T-helper 17 cell (primary cell): ENCODE results near the gene TCF25. TPM values are rescaled to one million over a fixed set of nuclear protein-coding genes. Genes with fewer than 3 reads are reported as not detected.

Experiments used
- ATAC-seq: fragments of 150-1000 bp; cut with Tn5 transposase; 2 replicates; pipeline ENCODE4 v1.10.0; 2021; ENCODE audit warnings: mild to moderate bottlenecking, moderate library complexity
- DNase-seq, 3 donors: peaks; one replicate each; pipeline versions ENCODE4 v3.0.0 to v3.0.0-alpha.2; 2020 to 2021
- H3K9me3 ChIP-seq: one replicate; pipeline ENCODE4 v1.7.0; 2013; ENCODE audit warnings: low read length, mild to moderate bottlenecking; ENCODE audit not compliant: control insufficient read depth, poor library complexity, severe bottlenecking
- H3K27ac Mint-ChIP-seq: one replicate; pipeline ENCODE4 v1.8.0; 2022; ENCODE audit warnings: mild to moderate bottlenecking, moderate library complexity, mixed read lengths
- H3K27me3 Mint-ChIP-seq: one replicate; pipeline ENCODE4 v1.8.0; 2022; ENCODE audit warnings: mixed read lengths
- H3K36me3 Mint-ChIP-seq: one replicate; pipeline ENCODE4 v1.8.0; 2022; ENCODE audit warnings: low read depth, mixed read lengths
- H3K4me1 Mint-ChIP-seq: one replicate; pipeline ENCODE4 v1.8.0; 2022; ENCODE audit warnings: mild to moderate bottlenecking, mixed read lengths
- H3K4me3 Mint-ChIP-seq: one replicate; pipeline ENCODE4 v1.8.0; 2022; ENCODE audit warnings: mild to moderate bottlenecking, moderate library complexity, mixed read lengths
- total RNA-seq, 4 donors: library from RNA in 2 of 4; stranded (reverse) in 2 of 4; gene quantifications; one replicate each; pipeline ENCODE4 v1.2.3 and lab custom pipeline; 2022 to 2026

Gene TCF25
- total RNA-seq, 2 donors from 2014 or later, result 393 to 428 TPM

GRCh38 chr16:89855301-89855945 is 18.0 kb upstream of the TCF25 start:
- DNase-seq (no peak), ATAC-seq (no peak)
- H3K27me3 Mint-ChIP-seq, result no peaks in the 10 kb centered on the region
- no peaks in the 10 kb centered on the region for H3K4me1 Mint-ChIP-seq
- no peak overlapping the region for H3K27ac Mint-ChIP-seq
- H3K4me3 Mint-ChIP-seq, result no peak overlapping the region
- H3K36me3 Mint-ChIP-seq, result no peaks in the 10 kb centered on the region
- no peaks in the 10 kb centered on the region for H3K9me3 ChIP-seq

- DNase-seq, result no peak
- H3K4me3 Mint-ChIP-seq, result no peak overlapping the region
- peaks cover 3% of the 10 kb centered on the region for H3K4me1 Mint-ChIP-seq
- ATAC-seq, result no peak
- H3K9me3 ChIP-seq, result no peaks in the 10 kb centered on the region
- no peaks in the 10 kb centered on the region for H3K27me3 Mint-ChIP-seq
- H3K27ac Mint-ChIP-seq, result no peak overlapping the region
- no peaks in the 10 kb centered on the region for H3K36me3 Mint-ChIP-seq
These were observed 17.4 kb upstream of the TCF25 start for GRCh38 chr16:89855986-89856385.

- Mint-ChIP-seq H3K4me3 (no peak overlapping the region), H3K27ac (no peak overlapping the region), H3K27me3 (no peaks in the 10 kb centered on the region), H3K36me3 (no peaks in the 10 kb centered on the region), H3K4me1 (peaks cover 22% of the 10 kb centered on the region)
- ATAC-seq (no peak), DNase-seq (no peak)
- H3K9me3 ChIP-seq, result no peaks in the 10 kb centered on the region
These were observed 14.3 kb upstream of the TCF25 start for GRCh38 chr16:89858973-89859614.

GRCh38 chr16:89859615-89860007 is 13.8 kb upstream of the TCF25 start:
- H3K9me3 ChIP-seq, result no peaks in the 10 kb centered on the region
- ATAC-seq (no peak), DNase-seq (no peak)
- no peak overlapping the region for H3K4me3 Mint-ChIP-seq
- H3K27me3 Mint-ChIP-seq, result no peaks in the 10 kb centered on the region
- no peaks in the 10 kb centered on the region for H3K36me3 Mint-ChIP-seq
- no peak overlapping the region for H3K27ac Mint-ChIP-seq
- H3K4me1 Mint-ChIP-seq, result peaks cover 27% of the 10 kb centered on the region

GRCh38 chr16:89860747-89861304 is 12.6 kb upstream of the TCF25 start:
- peaks cover 33% of the 10 kb centered on the region for H3K4me1 Mint-ChIP-seq
- H3K9me3 ChIP-seq, result no peaks in the 10 kb centered on the region
- ATAC-seq, result peak; percentile 85
- peak overlapping the region; percentile 81 for H3K27ac Mint-ChIP-seq
- no peaks in the 10 kb centered on the region for H3K27me3 Mint-ChIP-seq
- peak overlapping the region; percentile 78 for H3K4me3 Mint-ChIP-seq
- no peaks in the 10 kb centered on the region for H3K36me3 Mint-ChIP-seq
- peak; percentile 64 to 79 (median 70) for DNase-seq

DNA sequence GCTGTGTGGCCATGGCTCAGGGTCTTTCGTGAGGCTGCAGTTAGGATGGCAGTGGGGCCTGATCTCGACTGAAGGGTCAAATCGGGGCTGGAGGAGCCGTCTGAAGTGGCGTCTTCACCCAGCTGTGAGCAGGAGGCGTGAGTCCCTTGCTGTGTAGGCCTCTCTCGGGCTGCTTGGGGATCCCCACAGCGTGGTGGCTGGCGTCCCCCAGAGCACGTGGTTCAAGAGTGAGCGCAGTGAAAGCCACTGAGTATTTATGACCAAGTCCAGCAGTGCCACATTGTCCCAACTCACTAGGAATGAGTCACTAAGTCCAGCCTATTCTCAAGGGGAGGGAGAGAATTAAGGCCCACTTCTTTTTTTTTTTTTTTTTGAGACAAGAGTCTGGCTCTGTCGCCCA is 11.7 kb upstream of the TCF25 start:
- no peaks in the 10 kb centered on the region for H3K36me3 Mint-ChIP-seq
- H3K27me3 Mint-ChIP-seq, result no peaks in the 10 kb centered on the region
- H3K4me3 Mint-ChIP-seq, result no peak overlapping the region
- DNase-seq (no peak), ATAC-seq (no peak)
- H3K9me3 ChIP-seq, result no peaks in the 10 kb centered on the region
- H3K27ac Mint-ChIP-seq, result no peak overlapping the region
- H3K4me1 Mint-ChIP-seq, result peaks cover 33% of the 10 kb centered on the region

- DNase-seq (no peak), ATAC-seq (no peak)
- Mint-ChIP-seq H3K4me1 (peaks cover 33% of the 10 kb centered on the region), H3K4me3 (peak overlapping the region; percentile 86), H3K36me3 (no peaks in the 10 kb centered on the region), H3K27ac (peak overlapping the region; percentile 90), H3K27me3 (no peaks in the 10 kb centered on the region)
- no peaks in the 10 kb centered on the region for H3K9me3 ChIP-seq
These were observed 10.7 kb upstream of the TCF25 start for GRCh38 chr16:89862732-89863131.

DNA sequence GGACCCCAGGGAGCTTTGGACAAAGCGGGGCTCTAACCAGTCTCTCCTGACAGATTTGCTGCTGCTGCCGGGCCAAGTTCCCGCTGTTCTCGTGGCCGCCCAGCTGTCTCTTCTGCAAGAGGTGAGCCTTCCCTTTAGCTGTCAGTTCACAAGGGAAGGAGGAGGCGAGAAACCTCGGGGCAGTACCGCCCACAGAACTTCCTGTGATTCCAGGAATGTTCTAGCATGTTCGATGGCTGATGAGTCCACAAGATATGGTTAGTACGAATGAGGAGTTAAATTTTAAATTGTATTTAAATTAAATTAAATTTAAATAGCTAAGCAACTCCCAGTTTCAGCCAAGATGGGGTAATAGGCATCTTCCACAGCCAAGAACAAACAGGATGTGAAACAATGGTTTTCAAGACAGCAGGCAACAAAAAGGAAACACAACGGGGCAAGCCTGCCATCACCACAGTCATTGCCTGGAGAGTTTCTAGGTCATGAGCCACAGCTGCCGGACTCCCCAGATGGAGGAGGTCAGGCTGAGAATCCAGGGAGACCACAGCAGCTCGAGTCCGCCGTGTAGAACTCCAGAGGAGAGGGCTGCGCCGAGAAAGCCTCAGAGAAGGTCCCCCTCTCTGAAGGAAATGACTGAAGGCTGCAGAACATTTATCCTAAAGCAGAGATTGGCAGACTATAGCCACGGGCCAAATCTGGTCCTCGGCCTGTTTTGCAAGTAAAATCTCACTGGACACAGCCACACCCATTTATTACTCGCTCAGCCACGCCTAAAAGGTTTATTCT is 9.5 kb upstream of the TCF25 start:
- Mint-ChIP-seq H3K27me3 (no peaks in the 10 kb centered on the region), H3K4me1 (peaks cover 33% of the 10 kb centered on the region), H3K27ac (peak overlapping the region; percentile 90), H3K36me3 (no peaks in the 10 kb centered on the region), H3K4me3 (peak overlapping the region; percentile 86)
- H3K9me3 ChIP-seq, result no peaks in the 10 kb centered on the region
- DNase-seq, result no peak
- peak; percentile 72 for ATAC-seq

- Mint-ChIP-seq H3K4me1 (peaks cover 33% of the 10 kb centered on the region), H3K36me3 (no peaks in the 10 kb centered on the region), H3K27me3 (no peaks in the 10 kb centered on the region), H3K4me3 (peak overlapping the region; percentile 86), H3K27ac (peak overlapping the region; percentile 90)
- no peaks in the 10 kb centered on the region for H3K9me3 ChIP-seq
- DNase-seq (no peak), ATAC-seq (no peak)
These were observed 8.9 kb upstream of the TCF25 start for GRCh38 chr16:89864527-89864820.

DNA sequence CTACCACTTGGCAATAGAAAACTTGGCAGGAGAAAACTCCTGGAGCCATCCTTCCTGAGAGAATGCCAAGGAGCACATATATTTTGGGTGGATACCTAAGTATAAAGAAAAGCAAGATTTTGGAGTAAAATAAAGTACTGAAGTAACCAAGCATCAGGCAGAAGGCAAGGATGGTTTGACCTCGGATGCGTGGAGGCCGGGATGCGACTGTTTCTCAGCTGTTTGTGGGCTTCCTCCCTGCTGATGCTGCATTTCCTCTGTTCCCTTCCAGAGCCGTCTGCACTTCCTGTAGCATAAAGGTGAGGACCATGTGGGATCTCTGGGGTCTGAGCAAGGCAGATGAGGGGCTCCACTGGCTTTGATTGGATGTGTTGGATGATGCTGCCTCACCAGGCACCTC is 5.5 kb upstream of the TCF25 start:
- ATAC-seq (no peak), DNase-seq (no peak)
- Mint-ChIP-seq H3K27ac (no peak overlapping the region), H3K4me3 (no peak overlapping the region), H3K4me1 (peaks cover 30% of the 10 kb centered on the region), H3K27me3 (no peaks in the 10 kb centered on the region), H3K36me3 (no peaks in the 10 kb centered on the region)
- no peaks in the 10 kb centered on the region for H3K9me3 ChIP-seq

- Mint-ChIP-seq H3K27me3 (no peaks in the 10 kb centered on the region), H3K36me3 (no peaks in the 10 kb centered on the region), H3K4me3 (no peak overlapping the region), H3K27ac (no peak overlapping the region), H3K4me1 (peaks cover 14% of the 10 kb centered on the region)
- peaks cover 3% of the 10 kb centered on the region for H3K9me3 ChIP-seq
- DNase-seq (no peak), ATAC-seq (no peak)
These were observed 3.5 kb upstream of the TCF25 start for GRCh38 chr16:89869911-89870310.

DNA sequence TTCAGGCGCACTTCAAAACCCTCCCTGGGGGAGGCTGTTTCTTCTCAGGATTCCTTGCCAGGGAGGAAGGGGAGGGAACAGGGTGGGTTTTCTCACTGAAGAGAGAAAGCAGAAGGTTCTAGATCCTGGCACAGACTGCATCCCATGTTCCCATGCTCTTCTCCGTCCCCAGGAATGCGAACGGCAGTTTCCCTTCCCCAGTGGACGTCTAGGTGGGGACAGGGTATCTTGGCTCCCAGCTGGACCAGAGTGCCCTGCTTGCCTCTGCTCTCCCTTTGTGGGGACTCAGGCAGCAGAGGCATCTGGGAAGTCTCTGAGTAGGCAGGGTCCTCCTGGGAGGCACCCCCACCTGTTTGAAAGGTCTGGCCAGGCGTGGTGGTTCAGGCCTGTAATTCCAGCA is 3.0 kb upstream of the TCF25 start:
- peaks cover 5% of the 10 kb centered on the region for H3K9me3 ChIP-seq
- ATAC-seq, result no peak
- H3K4me3 Mint-ChIP-seq, result no peak overlapping the region
- DNase-seq, result no peak
- H3K4me1 Mint-ChIP-seq, result peaks cover 14% of the 10 kb centered on the region
- H3K27ac Mint-ChIP-seq, result no peak overlapping the region
- peaks cover 3% of the 10 kb centered on the region for H3K36me3 Mint-ChIP-seq
- no peaks in the 10 kb centered on the region for H3K27me3 Mint-ChIP-seq

- peaks cover 13% of the 10 kb centered on the region for H3K4me1 Mint-ChIP-seq
These were observed 1.5 kb upstream of the TCF25 start for GRCh38 chr16:89871895-89872294.

More at GRCh38 chr16:89871895-89872294, 1.5 kb upstream of the TCF25 start:
- Mint-ChIP-seq H3K27me3 (no peaks in the 10 kb centered on the region), H3K36me3 (peaks cover 3% of the 10 kb centered on the region), H3K4me3 (no peak overlapping the region), H3K27ac (peak overlapping the region; percentile 91)
- DNase-seq, result no peak
- H3K9me3 ChIP-seq, result peaks cover 5% of the 10 kb centered on the region
- ATAC-seq, result no peak
